BLaER1 treated with 17β-estradiol and CSF1 and Interleukin-3, amounts not matched to agents 10 nM and 100 nM (cell line): ENCODE measurements around the gene PDZD2.

Experiments used
- H3K27ac ChIP-seq, 11 experiments: shearing (Covaris generic); formaldehyde crosslinking; 2 replicates each; pipeline ENCODE4 v1.8.1; 2022
- H3K27me3 ChIP-seq, 11 experiments: shearing (Covaris generic); formaldehyde crosslinking; 2 replicates each; pipeline ENCODE4 v1.8.1; 2022
- H3K36me3 ChIP-seq, 11 experiments: shearing (Covaris generic); formaldehyde crosslinking; 2 replicates each; pipeline ENCODE4 v1.8.1; 2022
- H3K4me1 ChIP-seq, 10 experiments: shearing (Covaris generic); formaldehyde crosslinking; 2 replicates each; pipeline ENCODE4 v1.8.1; 2022
- H3K4me2 ChIP-seq, 11 experiments: shearing (Covaris generic); formaldehyde crosslinking; 2 replicates each; pipeline ENCODE4 v1.8.1; 2022
- H3K4me3 ChIP-seq, 10 experiments: shearing (Covaris generic); formaldehyde crosslinking; 2 replicates each; pipeline ENCODE4 v1.8.1; 2022
- H3K9ac ChIP-seq, 11 experiments: shearing (Covaris generic); formaldehyde crosslinking; 2 replicates each; pipeline ENCODE4 v1.8.1; 2022
- H3K9me3 ChIP-seq, 11 experiments: shearing (Covaris generic); formaldehyde crosslinking; replicated peaks in 1 of 11; 2 replicates each; pipeline ENCODE4 v1.8.1; 2022
- H4K20me1 ChIP-seq, 11 experiments: shearing (Covaris generic); formaldehyde crosslinking; 2 replicates each; pipeline ENCODE4 v1.8.1; 2022
- Cebpa-rat ChIP-seq, 11 experiments: shearing (Covaris generic); IDR thresholded peaks; 2 replicates each; pipeline ENCODE4 v1.8.1; 2022

The PDZD2 gene

GRCh38 chr5:32131604-32132003 is 492.7 kb downstream of the PDZD2 start:
- Histone ChIP-seq H3K36me3 (peaks cover 92 to 100% (median 99%) of the 10 kb centered on the region in 11 experiments), H3K4me3 (no peak overlapping the region), H3K9ac (no peak overlapping the region), H3K9me3 (no peaks in the 10 kb centered on the region), H3K27ac (no peak overlapping the region), H3K4me1 (peaks cover 0 to 4% (median 0%) of the 10 kb centered on the region in 10 experiments; a peak in 2 of 20 replicates), H4K20me1 (peaks cover 23 to 100% (median 84%) of the 10 kb centered on the region in 11 experiments; a peak in 20 of 22 replicates), H3K27me3 (no peaks in the 10 kb centered on the region), H3K4me2 (no peak overlapping the region)
- no peak for TF ChIP-seq Cebpa-rat (IDR thresholded peaks at IDR 0.05)

DNA sequence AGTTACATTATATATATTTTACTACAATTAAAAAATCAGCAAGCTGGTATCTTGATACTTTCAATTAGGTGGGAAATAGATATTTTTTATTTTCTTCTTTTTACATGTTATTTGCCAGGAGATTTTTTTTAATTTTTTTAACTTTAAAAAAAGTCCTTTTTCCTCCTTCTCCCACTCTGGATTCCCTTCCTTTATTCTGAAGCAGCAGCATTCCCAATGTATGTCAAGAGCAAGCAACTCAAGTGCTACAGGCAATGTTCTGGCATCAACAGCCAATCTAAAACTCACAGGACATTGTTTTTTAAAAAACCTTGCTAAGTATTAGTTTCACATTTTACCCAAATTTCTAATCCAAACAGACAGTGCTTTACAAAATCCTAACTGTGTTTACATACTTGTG is 493.8 kb downstream of the PDZD2 start:
- Histone ChIP-seq H4K20me1 (peaks cover 24 to 100% (median 86%) of the 10 kb centered on the region in 11 experiments; a peak in 20 of 22 replicates), H3K9me3 (no peaks in the 10 kb centered on the region), H3K4me2 (no peak overlapping the region), H3K4me1 (no peaks in the 10 kb centered on the region; a peak in 1 of 20 replicates), H3K27me3 (no peaks in the 10 kb centered on the region), H3K9ac (no peak overlapping the region), H3K4me3 (no peak overlapping the region), H3K27ac (no peak overlapping the region), H3K36me3 (peaks cover 90 to 100% (median 96%) of the 10 kb centered on the region in 11 experiments)
- no peak for TF ChIP-seq Cebpa-rat (IDR thresholded peaks at IDR 0.05)

- TF ChIP-seq Cebpa-rat (IDR thresholded peaks at IDR 0.05), result no peak
- H3K9ac ChIP-seq, result no peak overlapping the region
- H4K20me1 ChIP-seq, result peaks cover 31 to 100% (median 90%) of the 10 kb centered on the region in 11 experiments; a peak in 21 of 22 replicates
Measured at GRCh38 chr5:32135086-32135485, 496.2 kb downstream of the PDZD2 start.

DNA sequence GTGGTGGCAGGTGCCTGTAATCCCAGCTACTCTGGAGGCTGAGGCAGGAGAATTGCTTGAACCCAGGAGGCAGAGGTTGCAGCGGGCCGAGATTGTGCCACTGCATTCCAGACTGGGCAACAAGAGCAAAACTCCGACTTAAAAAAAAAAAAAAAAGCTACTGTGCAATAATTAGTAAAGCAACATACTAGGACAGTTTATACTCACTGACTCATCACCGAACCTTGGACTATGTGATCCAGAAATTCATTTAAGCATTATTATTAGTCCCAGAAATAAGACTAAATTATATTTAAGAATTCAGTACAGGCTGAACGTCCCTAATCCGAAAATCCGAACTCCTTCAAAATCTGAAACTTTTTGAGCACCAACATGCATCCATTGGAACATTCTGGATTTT is 497.4 kb downstream of the PDZD2 start:
- no peaks in the 10 kb centered on the region for H3K27me3 ChIP-seq
- no peak overlapping the region for H3K9ac ChIP-seq
- H3K9me3 ChIP-seq, result no peaks in the 10 kb centered on the region
- no peak overlapping the region for H3K4me2 ChIP-seq
- peaks cover 0 to 11% (median 0%) of the 10 kb centered on the region in 10 experiments; a peak in 1 of 20 replicates for H3K4me1 ChIP-seq
- no peak overlapping the region for H3K4me3 ChIP-seq
- peaks cover 89 to 100% (median 95%) of the 10 kb centered on the region in 11 experiments for H3K36me3 ChIP-seq
- TF ChIP-seq Cebpa-rat (IDR thresholded peaks at IDR 0.05), result no peak
- H3K27ac ChIP-seq, result no peak overlapping the region
- H4K20me1 ChIP-seq, result peaks cover 39 to 100% (median 91%) of the 10 kb centered on the region in 11 experiments; a peak in 21 of 22 replicates

More at GRCh38 chr5:32135086-32135485, 496.2 kb downstream of the PDZD2 start:
- no peak overlapping the region for H3K4me3 ChIP-seq
- no peaks in the 10 kb centered on the region for H3K9me3 ChIP-seq
- peaks cover 0 to 11% (median 0%) of the 10 kb centered on the region in 10 experiments; a peak in 1 of 20 replicates for H3K4me1 ChIP-seq
- peaks cover 89 to 100% (median 95%) of the 10 kb centered on the region in 11 experiments for H3K36me3 ChIP-seq
- no peaks in the 10 kb centered on the region for H3K27me3 ChIP-seq
- H3K4me2 ChIP-seq, result no peak overlapping the region
- H3K27ac ChIP-seq, result no peak overlapping the region

- Histone ChIP-seq H3K36me3 (peaks cover 74 to 90% (median 81%) of the 10 kb centered on the region in 11 experiments), H3K27ac (no peak overlapping the region)
- no peak for TF ChIP-seq Cebpa-rat (IDR thresholded peaks at IDR 0.05)
Measured at GRCh38 chr5:32138839-32139493, 500.0 kb downstream of the PDZD2 start.

DNA sequence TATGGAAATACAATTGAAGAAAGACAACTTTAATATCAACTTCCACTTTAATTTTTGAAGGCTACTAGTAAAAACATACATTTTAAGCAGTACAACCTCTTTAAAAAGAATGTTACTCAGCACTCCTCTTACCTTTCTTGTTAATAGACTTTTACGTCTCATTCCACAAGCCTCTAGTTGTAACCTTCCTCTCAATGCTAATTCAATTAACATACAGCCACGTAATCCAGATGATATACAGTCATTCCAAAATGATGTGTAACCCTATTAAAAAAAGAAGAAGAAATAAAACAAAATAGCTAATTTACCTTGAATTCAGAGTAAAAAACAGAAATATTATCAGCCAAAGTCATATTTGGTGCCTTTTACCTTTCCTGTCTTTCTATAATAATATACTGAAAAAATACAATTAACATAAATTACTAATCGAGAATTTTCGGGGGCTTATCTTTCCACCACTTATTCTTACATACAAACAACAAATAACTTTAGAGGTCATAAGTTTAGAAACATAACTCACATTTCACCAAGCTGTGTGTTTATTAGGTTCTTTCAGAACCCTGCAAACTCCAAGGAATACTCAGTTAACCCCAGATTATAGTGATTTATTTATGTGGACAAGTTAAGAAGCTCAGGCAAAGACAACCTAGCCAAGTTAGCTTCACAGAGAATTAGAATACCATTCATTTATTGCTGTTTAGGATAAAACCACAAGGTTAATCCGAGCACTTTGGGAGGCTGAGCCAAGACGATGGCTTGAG is 504.9 kb downstream of the PDZD2 start:
- no peak overlapping the region for H3K4me2 ChIP-seq
- H3K27ac ChIP-seq, result no peak overlapping the region
- H4K20me1 ChIP-seq, result peaks cover 56 to 96% (median 83%) of the 10 kb centered on the region in 11 experiments
- H3K4me1 ChIP-seq, result peaks cover 0 to 41% (median 0%) of the 10 kb centered on the region in 10 experiments; a peak in 5 of 20 replicates
- H3K27me3 ChIP-seq, result no peaks in the 10 kb centered on the region
- peaks cover 0 to 33% (median 23%) of the 10 kb centered on the region in 11 experiments; a peak in 17 of 22 replicates for H3K9me3 ChIP-seq
- H3K9ac ChIP-seq, result no peak overlapping the region
- H3K36me3 ChIP-seq, result peaks cover 71 to 87% (median 82%) of the 10 kb centered on the region in 11 experiments
- H3K4me3 ChIP-seq, result no peak overlapping the region
- no peak for TF ChIP-seq Cebpa-rat (IDR thresholded peaks at IDR 0.05)

More at GRCh38 chr5:32138839-32139493, 500.0 kb downstream of the PDZD2 start:
- Histone ChIP-seq H3K27me3 (no peaks in the 10 kb centered on the region), H3K9ac (no peak overlapping the region), H4K20me1 (peaks cover 32 to 96% (median 80%) of the 10 kb centered on the region in 11 experiments; a peak in 21 of 22 replicates), H3K4me2 (no peak overlapping the region), H3K9me3 (peaks cover 0 to 6% (median 2%) of the 10 kb centered on the region in 11 experiments; a peak in 8 of 22 replicates), H3K4me1 (0 out of 20 replicates have a peak, but pooled peaks cover 0 to 11% (median 0%) of the 10 kb centered on the region in 10 experiments), H3K4me3 (no peak overlapping the region)

DNA sequence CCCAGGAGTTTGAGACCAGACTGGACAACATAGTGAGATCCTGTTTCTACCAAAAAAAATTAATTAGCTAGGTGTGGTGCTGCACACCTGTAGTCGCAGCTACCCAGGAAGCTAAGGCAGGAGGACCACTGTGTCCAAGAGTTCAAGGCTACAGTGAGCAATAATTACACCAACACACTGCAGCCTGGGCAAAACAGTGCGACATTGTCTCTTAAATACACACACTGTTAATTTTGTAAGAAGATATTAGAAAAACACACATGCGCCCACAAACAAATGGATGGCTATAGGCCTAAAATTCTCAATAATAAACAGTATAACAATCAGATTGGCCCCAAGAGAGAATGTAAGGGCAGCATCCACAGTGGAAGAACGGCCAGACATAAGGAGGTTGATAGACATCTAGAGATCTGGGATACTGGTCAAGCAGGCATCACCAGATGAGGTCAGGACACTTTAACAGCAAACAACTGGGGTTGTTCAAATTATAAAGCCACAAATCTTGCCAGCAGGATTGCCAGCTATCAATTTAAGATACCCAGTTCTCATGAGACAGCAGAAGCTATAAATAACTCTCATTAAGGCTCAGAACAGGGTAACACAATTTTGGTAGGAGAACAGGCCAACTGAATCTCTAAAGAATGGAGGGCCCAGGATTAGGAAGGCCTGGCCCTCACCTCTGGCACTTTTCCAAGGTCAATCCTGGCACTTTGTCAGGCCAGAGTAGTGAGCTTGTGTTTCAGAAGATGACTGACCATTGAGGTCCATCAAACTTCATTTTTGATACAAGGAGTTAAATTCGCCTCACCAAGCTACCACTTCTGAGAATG is 505.7 kb downstream of the PDZD2 start:
- H3K4me1 ChIP-seq, result peaks cover 0 to 46% (median 0%) of the 10 kb centered on the region in 10 experiments; a peak in 5 of 20 replicates
- peaks cover 71 to 87% (median 82%) of the 10 kb centered on the region in 11 experiments for H3K36me3 ChIP-seq
- H3K4me2 ChIP-seq, result peak overlapping the region in 1 of 11 experiments; percentile 35; a peak in 1 of 22 replicates
- no peak overlapping the region for H3K4me3 ChIP-seq
- peak overlapping the region in 2 of 11 experiments; percentile 20 to 26; a peak in 2 of 22 replicates for H3K9ac ChIP-seq
- H4K20me1 ChIP-seq, result peaks cover 58 to 96% (median 83%) of the 10 kb centered on the region in 11 experiments
- no peaks in the 10 kb centered on the region for H3K27me3 ChIP-seq
- H3K9me3 ChIP-seq, result peaks cover 0 to 34% (median 27%) of the 10 kb centered on the region in 11 experiments; a peak in 17 of 22 replicates
- no peak overlapping the region for H3K27ac ChIP-seq
- TF ChIP-seq Cebpa-rat (IDR thresholded peaks at IDR 0.05), result no peak

DNA sequence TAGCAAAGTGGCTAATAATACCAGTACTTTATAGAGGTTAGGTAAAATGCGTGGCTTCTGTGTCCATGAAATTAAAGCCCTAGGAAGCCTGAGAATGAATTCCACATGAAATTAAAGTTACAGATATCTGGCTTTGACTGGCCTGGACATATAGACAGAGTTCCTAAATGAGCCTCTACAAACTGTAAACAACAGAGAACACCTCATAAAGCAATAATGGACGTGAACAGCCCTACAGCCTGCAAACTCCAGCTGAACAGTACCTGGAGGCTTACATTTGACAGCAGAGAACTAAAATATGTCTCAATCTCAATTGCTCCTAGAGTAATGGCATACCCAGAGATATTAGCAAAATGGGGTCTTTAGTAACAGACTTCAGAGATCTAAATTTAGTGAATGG is 506.4 kb downstream of the PDZD2 start:
- H3K9ac ChIP-seq, result peak overlapping the region in 1 of 11 experiments; percentile 26; a peak in 1 of 22 replicates
- H3K9me3 ChIP-seq, result peaks cover 0 to 37% (median 27%) of the 10 kb centered on the region in 11 experiments; a peak in 17 of 22 replicates
- H3K4me1 ChIP-seq, result peaks cover 0 to 51% (median 0%) of the 10 kb centered on the region in 10 experiments; a peak in 5 of 20 replicates
- no peaks in the 10 kb centered on the region for H3K27me3 ChIP-seq
- peak overlapping the region in 2 of 11 experiments; percentile 5 to 35; a peak in 1 of 22 replicates for H3K4me2 ChIP-seq
- H3K4me3 ChIP-seq, result no peak overlapping the region
- H4K20me1 ChIP-seq, result peaks cover 59 to 96% (median 82%) of the 10 kb centered on the region in 11 experiments
- no peak for TF ChIP-seq Cebpa-rat (IDR thresholded peaks at IDR 0.05)
- no peak overlapping the region for H3K27ac ChIP-seq
- peaks cover 65 to 83% (median 76%) of the 10 kb centered on the region in 11 experiments for H3K36me3 ChIP-seq
